Endodermal cell (in vitro differentiated cells): ENCODE measurements around the gene WFDC8. TPM values are rescaled to one million over a fixed set of nuclear protein-coding genes. Genes with fewer than 3 reads are reported as not detected.

Experiments used
- DNase-seq: peaks from one replicate; pipeline ENCODE4 v3.0.0-alpha.2; 2017
- H3K27ac ChIP-seq: 2 replicates; pipeline ENCODE4 v1.5.1; 2013; ENCODE audit warnings: mild to moderate bottlenecking, low read depth, low read length, moderate library complexity
- H3K27me3 ChIP-seq: 2 replicates; pipeline ENCODE4 v1.6.1; 2013; ENCODE audit warnings: mild to moderate bottlenecking, low read length, moderate library complexity; ENCODE audit not compliant: insufficient read depth, control insufficient read depth, poor library complexity, severe bottlenecking
- H3K36me3 ChIP-seq: 2 replicates; pipeline ENCODE4 v1.7.0; 2013; ENCODE audit warnings: mild to moderate bottlenecking, low read length, moderate library complexity; ENCODE audit not compliant: control insufficient read depth, insufficient read depth
- H3K4me1 ChIP-seq: one replicate; pipeline ENCODE4 v1.7.0; 2013; ENCODE audit warnings: low read length; ENCODE audit not compliant: control insufficient read depth, insufficient read depth
- H3K4me3 ChIP-seq: 2 replicates; pipeline ENCODE4 v1.5.1; 2013; ENCODE audit warnings: mild to moderate bottlenecking, low read length, moderate library complexity
- H3K9ac ChIP-seq: 2 replicates; pipeline ENCODE4 v1.6.1; 2013; ENCODE audit warnings: mild to moderate bottlenecking, low read length, moderate library complexity; ENCODE audit not compliant: poor library complexity, severe bottlenecking; ENCODE audit errors: extremely low read depth
- H3K9me3 ChIP-seq: 2 replicates; pipeline ENCODE4 v1.6.1; 2013; ENCODE audit warnings: mild to moderate bottlenecking, low read length, moderate library complexity; ENCODE audit not compliant: control insufficient read depth
- H3K27ac Mint-ChIP-seq: 2 replicates; pipeline ENCODE4 v1.8.0; 2020; ENCODE audit warnings: mixed read lengths
- H3K27me3 Mint-ChIP-seq: 2 replicates; pipeline ENCODE4 v1.8.0; 2021; ENCODE audit warnings: mild to moderate bottlenecking, mixed read lengths; ENCODE audit not compliant: insufficient read depth
- H3K36me3 Mint-ChIP-seq: 2 replicates; pipeline ENCODE4 v1.8.0; 2020; ENCODE audit warnings: low read depth, mixed read lengths
- H3K4me1 Mint-ChIP-seq: 2 replicates; pipeline ENCODE4 v1.8.0; 2020; ENCODE audit warnings: mixed read lengths
- H3K4me3 Mint-ChIP-seq: 2 replicates; pipeline ENCODE4 v1.8.0; 2020; ENCODE audit warnings: mild to moderate bottlenecking, moderate library complexity, mixed read lengths
- H3K9me3 Mint-ChIP-seq: 2 replicates; pipeline ENCODE4 v1.8.0; 2020; ENCODE audit warnings: mild to moderate bottlenecking, mixed read lengths
- WGBS, 2 experiments: methylation state at CpG; one replicate each; pipeline versions ENCODE4 v1.1.5 to v1.1.7; 2013; ENCODE audit warnings: missing lambda C conversion rate in 2 of 2, mixed read lengths in 1 of 2; ENCODE audit not compliant: insufficient coverage in 1 of 2, insufficient read length in 1 of 2; 5-methylcytosine and 5-hydroxymethylcytosine counted together
- total RNA-seq, 2 donors: library from RNA; stranded (reverse); fragmentation: NEBNext Ultra II Directional in 1 of 2; extraction: Animal tissue kit (Norgen Biotek cat#: 25700) in 1 of 2; gene quantifications; 2 replicates in 1 of 2; 3 replicates in 1 of 2; pipeline ENCODE4 v1.2.1, GENCODE V29; 2021
- TF ChIP-seq, protein P1 (sequence below): fragments of 200-600 bp; sonication (generic); conservative IDR thresholded peaks from 2 replicates; pipeline ENCODE4 v1.5.0; 2021; ENCODE audit warnings: antibody characterized with exemption, mild to moderate bottlenecking

The WFDC8 gene
- total RNA-seq, 2 donors from 2014 or later = not detected

DNA sequence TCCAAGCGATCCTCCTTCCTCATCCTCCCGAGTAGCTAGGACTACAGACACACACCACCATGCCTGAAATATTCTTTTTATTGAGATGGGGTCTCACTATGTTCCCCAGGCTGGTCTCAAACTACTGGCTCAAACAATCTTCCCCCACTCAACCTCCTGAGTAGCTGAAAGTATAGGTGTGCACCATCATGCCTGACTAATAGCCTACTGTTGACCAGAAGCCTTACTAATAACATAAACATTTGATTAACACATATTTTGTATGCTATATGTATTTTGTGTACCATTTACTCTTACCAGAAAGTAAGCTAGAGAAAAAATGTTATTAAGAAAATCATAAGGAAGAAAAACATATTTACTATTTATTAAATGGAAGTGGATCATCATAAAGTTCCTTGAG is 38.5 kb upstream of the WFDC8 start:
- Mint-ChIP-seq H3K4me3 (no peak overlapping the region), H3K27ac (no peak overlapping the region), H3K4me1 (no peaks in the 10 kb centered on the region), H3K36me3 (no peaks in the 10 kb centered on the region), H3K9me3 (peaks cover 3% of the 10 kb centered on the region), H3K27me3 (no peaks in the 10 kb centered on the region)
- DNase-seq = no peak
- H3K9me3 ChIP-seq = no peaks in the 10 kb centered on the region
- H3K36me3 ChIP-seq = no peaks in the 10 kb centered on the region
- no peaks in the 10 kb centered on the region for H3K4me1 ChIP-seq
- H3K9ac ChIP-seq = no peak overlapping the region
- H3K27ac ChIP-seq = no peak overlapping the region
- H3K27me3 ChIP-seq = no peaks in the 10 kb centered on the region
- TF ChIP-seq, protein P1, sequence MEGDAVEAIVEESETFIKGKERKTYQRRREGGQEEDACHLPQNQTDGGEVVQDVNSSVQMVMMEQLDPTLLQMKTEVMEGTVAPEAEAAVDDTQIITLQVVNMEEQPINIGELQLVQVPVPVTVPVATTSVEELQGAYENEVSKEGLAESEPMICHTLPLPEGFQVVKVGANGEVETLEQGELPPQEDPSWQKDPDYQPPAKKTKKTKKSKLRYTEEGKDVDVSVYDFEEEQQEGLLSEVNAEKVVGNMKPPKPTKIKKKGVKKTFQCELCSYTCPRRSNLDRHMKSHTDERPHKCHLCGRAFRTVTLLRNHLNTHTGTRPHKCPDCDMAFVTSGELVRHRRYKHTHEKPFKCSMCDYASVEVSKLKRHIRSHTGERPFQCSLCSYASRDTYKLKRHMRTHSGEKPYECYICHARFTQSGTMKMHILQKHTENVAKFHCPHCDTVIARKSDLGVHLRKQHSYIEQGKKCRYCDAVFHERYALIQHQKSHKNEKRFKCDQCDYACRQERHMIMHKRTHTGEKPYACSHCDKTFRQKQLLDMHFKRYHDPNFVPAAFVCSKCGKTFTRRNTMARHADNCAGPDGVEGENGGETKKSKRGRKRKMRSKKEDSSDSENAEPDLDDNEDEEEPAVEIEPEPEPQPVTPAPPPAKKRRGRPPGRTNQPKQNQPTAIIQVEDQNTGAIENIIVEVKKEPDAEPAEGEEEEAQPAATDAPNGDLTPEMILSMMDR = no peak
- WGBS, 2 experiments = 88 to 100% methylated on average over 1 of the region's 2 CpGs
- H3K4me3 ChIP-seq = no peak overlapping the region

DNA sequence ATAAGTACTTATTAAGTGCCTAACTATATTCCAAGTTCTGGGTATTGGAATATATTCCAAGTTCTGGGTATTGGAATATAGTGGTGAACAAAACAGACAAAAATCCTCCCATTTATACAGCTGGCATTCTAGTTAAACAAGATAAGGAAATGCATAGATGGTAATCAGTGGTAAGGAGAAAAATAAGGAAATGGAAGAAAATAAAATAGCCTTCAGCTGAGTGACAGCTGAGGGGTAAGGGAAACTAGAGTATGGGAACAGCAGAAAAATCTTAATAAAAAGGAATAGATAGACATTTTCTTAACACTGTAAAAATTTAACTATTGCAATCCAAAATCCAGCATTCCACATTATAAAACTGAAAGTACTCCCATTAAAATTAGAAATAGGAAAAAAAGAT is 33.2 kb upstream of the WFDC8 start:
- TF ChIP-seq, protein P1 = no peak
- no peak overlapping the region for H3K27ac ChIP-seq

DNA sequence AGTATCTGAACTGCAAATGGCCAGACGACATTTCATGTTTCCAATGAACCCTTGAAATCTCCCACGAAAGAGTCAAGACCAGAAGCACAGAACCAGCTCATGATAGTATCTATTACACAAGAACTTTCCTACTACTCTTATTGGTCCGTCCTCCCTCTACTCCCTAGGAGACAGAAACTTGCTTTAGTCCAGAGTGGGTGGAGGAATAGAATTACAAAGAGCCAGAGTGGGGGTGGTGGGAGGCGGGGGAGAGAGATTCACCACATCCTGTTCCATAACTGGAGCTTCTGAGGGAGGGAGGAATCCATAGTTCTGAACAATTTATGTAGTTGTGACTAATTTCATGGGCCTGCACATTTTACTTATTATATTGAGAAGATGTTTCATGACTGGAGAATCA is 32.0 kb upstream of the WFDC8 start:
- H3K9me3 ChIP-seq = peaks cover 19% of the 10 kb centered on the region
- Mint-ChIP-seq H3K4me3 (no peak overlapping the region), H3K4me1 (no peaks in the 10 kb centered on the region), H3K9me3 (peaks cover 22% of the 10 kb centered on the region), H3K27ac (no peak overlapping the region), H3K27me3 (no peaks in the 10 kb centered on the region), H3K36me3 (peaks cover 2% of the 10 kb centered on the region)
- TF ChIP-seq, protein P1 = no peak
- H3K36me3 ChIP-seq = no peaks in the 10 kb centered on the region
- H3K27ac ChIP-seq = no peak overlapping the region
- 92% methylated on average over 4 of the region's 4 CpGs; no CpG with 5 or more reads in 1 of the 2 experiments for WGBS, 2 experiments
- H3K4me3 ChIP-seq = no peak overlapping the region
- H3K27me3 ChIP-seq = no peaks in the 10 kb centered on the region
- no peak for DNase-seq
- H3K9ac ChIP-seq = no peak overlapping the region
- H3K4me1 ChIP-seq = no peaks in the 10 kb centered on the region

More for the DNA sequence above, 33.2 kb upstream of the WFDC8 start:
- Mint-ChIP-seq H3K4me1 (no peaks in the 10 kb centered on the region), H3K9me3 (peaks cover 13% of the 10 kb centered on the region), H3K27ac (no peak overlapping the region), H3K27me3 (no peaks in the 10 kb centered on the region), H3K4me3 (no peak overlapping the region), H3K36me3 (peaks cover 2% of the 10 kb centered on the region)
- H3K27me3 ChIP-seq = no peaks in the 10 kb centered on the region
- no peak for DNase-seq
- H3K4me3 ChIP-seq = no peak overlapping the region
- H3K36me3 ChIP-seq = no peaks in the 10 kb centered on the region
- H3K9ac ChIP-seq = no peak overlapping the region
- H3K9me3 ChIP-seq = peaks cover 6% of the 10 kb centered on the region
- no peaks in the 10 kb centered on the region for H3K4me1 ChIP-seq
